ENCODE measurements around the gene SPATA45. TPM values are rescaled to one million over a fixed set of nuclear protein-coding genes. Genes with fewer than 3 reads are reported as not detected.
"Not testable (repeated sequence)": the region's sequence is repeated elsewhere in the genome, so short reads cannot be mapped to it uniquely, and the experiment has no call there.

SPATA45 gene
- total and polyA plus RNA-seq, 4 donors: 0.28 TPM; not detected in 3

DNA sequence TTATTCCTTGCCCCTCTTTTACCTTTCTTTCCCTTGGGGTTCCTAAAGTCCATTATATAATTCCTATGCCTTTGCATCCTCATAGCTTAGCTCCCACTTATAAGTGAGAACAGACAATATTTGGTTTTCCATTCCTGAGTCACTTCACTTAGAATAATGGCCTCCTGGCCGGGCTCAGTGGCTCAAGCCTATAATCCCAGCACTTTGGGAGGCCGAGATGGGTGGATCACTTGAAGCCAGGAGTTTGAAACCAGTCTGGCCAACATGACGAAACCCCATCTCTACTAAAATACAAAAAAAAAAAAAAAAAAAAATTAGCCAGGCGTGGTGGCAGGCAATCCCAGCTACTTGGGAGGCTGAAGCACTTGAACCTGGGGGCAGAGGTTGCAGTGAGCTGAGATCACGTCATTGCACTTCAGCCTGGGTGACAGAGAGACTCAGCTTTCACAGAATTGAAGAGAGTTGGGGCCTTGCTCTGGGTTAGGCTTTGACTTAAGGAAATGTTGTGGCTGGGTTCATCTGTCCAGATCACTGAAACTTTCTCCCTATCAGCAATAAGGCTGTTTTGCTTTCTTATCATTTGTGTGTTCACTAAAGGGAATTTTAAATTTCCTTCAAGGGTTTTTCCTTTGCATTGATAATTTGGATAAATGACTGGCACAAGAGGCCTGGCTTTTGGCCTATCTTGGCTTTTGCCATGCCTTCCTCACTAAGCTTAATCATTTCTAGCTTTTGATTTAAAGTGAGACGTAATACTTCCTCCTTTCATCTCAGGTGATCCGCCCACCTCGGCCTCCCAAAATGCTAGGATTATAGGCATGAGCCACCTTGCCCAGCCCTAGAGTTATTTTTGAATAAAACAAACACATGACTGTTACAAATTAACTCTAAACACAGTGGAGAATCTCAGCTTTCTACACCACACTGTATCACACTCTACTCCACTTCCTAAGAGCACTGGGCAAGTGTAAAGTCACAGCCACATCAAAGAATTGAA, 13.9 kb downstream of the SPATA45 start:
- H3K4me3 ChIP-seq (ENCODE audit: low read depth in 1 of 3, low read length in 3 of 3); H3K9ac ChIP-seq (ENCODE audit: low read depth in 1 of 2, low read length in 2 of 2); H3K9me3 ChIP-seq (ENCODE audit: control insufficient read depth in 4 of 4, low read length in 3 of 4); H3K4me1 ChIP-seq (ENCODE audit: control insufficient read depth in 4 of 4, insufficient read depth in 4 of 4, low read length in 3 of 4); H3K27me3 ChIP-seq (ENCODE audit: control insufficient read depth in 4 of 4, insufficient read depth in 4 of 4, low read length in 3 of 4); DNase-seq (ENCODE audit: low spot score); H3K27ac ChIP-seq (ENCODE audit: low read depth in 1 of 2, low read length in 2 of 2); H3K36me3 ChIP-seq (ENCODE audit: control insufficient read depth in 4 of 4, insufficient read depth in 3 of 4, low read depth in 1 of 4, low read length in 3 of 4): not testable (repeated sequence)
- 67% methylated on average over 8 of the region's 8 CpGs for WGBS
- TF ChIP-seq HNF4A (conservative IDR thresholded peaks at IDR 0.05): peak; percentile 12 to 51

DNA sequence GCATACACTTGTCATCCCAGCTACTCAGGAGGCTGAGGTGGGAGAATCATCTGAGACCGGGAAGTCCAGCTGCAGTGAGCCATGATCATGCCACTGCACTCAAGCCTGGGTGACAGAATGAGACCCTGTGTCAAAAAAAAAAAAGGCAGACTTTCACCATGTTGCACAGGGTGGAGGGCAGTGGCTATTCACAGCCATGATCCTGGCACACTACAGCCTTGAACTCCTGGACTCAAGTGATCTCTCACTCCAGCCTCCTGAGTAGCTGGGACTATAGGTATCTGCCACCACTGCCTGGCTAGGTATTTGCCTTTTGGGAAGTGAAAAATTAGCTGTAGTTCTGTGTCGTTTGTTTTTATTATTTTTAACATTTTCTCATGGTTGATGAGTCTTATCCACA, 19.1 kb downstream of the SPATA45 start:
- no peak for DNase-seq (ENCODE audit: low spot score)
- no peak for TF ChIP-seq FOXA2 (IDR thresholded peaks at IDR 0.05)
- no peak for TF ChIP-seq HNF4A (conservative IDR thresholded peaks at IDR 0.05)
- TF ChIP-seq ZBTB33 (IDR thresholded peaks at IDR 0.05): no peak
- H3K9me3 ChIP-seq (ENCODE audit: control insufficient read depth in 4 of 4, low read length in 3 of 4): peaks cover 3 to 10% (median 8%) of the 10 kb centered on the region in 4 donors
- 78% methylated on average over 2 of the region's 2 CpGs for WGBS
- H3K27me3 ChIP-seq (ENCODE audit: control insufficient read depth in 4 of 4, insufficient read depth in 4 of 4, low read length in 3 of 4): no peaks in the 10 kb centered on the region
- H3K36me3 ChIP-seq (ENCODE audit: control insufficient read depth in 4 of 4, insufficient read depth in 3 of 4, low read depth in 1 of 4, low read length in 3 of 4): no peaks in the 10 kb centered on the region
- H3K4me3 ChIP-seq (ENCODE audit: low read depth in 1 of 3, low read length in 3 of 3): no peak overlapping the region
- no peak overlapping the region for H3K9ac ChIP-seq (ENCODE audit: low read depth in 1 of 2, low read length in 2 of 2)
- no peak overlapping the region for H3K27ac ChIP-seq (ENCODE audit: low read depth in 1 of 2, low read length in 2 of 2)
- no peaks in the 10 kb centered on the region for H3K4me1 ChIP-seq (ENCODE audit: control insufficient read depth in 4 of 4, insufficient read depth in 4 of 4, low read length in 3 of 4)

- no peaks in the 10 kb centered on the region for H3K4me1 ChIP-seq (ENCODE audit: control insufficient read depth in 4 of 4, insufficient read depth in 4 of 4, low read length in 3 of 4)
- 39% methylated on average over 5 of the region's 5 CpGs for WGBS
- DNase-seq (ENCODE audit: low spot score): no peak
- H3K27me3 ChIP-seq (ENCODE audit: control insufficient read depth in 4 of 4, insufficient read depth in 4 of 4, low read length in 3 of 4): no peaks in the 10 kb centered on the region
- no peak overlapping the region for H3K4me3 ChIP-seq (ENCODE audit: low read depth in 1 of 3, low read length in 3 of 3)
- H3K9ac ChIP-seq (ENCODE audit: low read depth in 1 of 2, low read length in 2 of 2): no peak overlapping the region
- H3K36me3 ChIP-seq (ENCODE audit: control insufficient read depth in 4 of 4, insufficient read depth in 3 of 4, low read depth in 1 of 4, low read length in 3 of 4): no peaks in the 10 kb centered on the region
- no peak overlapping the region for H3K27ac ChIP-seq (ENCODE audit: low read depth in 1 of 2, low read length in 2 of 2)
- H3K9me3 ChIP-seq (ENCODE audit: control insufficient read depth in 4 of 4, low read length in 3 of 4): peaks cover 3 to 10% (median 8%) of the 10 kb centered on the region in 4 donors
- TF ChIP-seq HNF4A (conservative IDR thresholded peaks at IDR 0.05) (peak in 1 of 2 donors; percentile 7), SP1 (IDR thresholded peaks at IDR 0.05) (no peak), HNF4G (IDR thresholded peaks at IDR 0.05) (no peak)
Measured at GRCh38 chr1:212827831-212828278, 19.6 kb downstream of the SPATA45 start.

DNA sequence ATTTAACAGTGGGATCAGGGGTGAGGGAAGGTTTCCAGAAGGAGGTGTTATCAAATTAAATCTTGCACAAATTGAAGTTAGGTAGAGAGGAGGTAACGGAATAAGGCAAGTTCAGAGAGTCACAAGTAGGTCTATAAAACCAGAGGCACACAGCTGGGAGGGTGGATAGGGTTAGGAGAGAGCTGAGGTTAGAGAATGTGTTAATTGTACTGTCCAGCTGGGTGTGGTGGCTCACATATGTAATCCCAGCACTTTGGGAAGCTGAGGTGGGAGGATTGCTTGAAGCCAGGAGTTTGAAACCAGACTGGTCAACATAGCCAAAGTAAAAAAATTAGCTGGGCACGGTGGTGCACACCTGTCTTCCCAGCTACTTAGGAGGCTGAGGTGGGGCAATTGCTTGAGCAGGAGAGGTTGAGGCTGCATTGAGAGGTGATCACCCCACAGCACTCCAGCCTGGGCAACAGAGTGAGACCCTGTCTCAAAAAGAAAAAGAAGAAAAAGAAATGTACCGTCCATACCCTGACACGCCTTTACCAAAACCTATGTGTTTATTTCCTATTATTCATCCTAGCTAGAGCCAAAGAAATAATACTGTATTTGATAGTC, 20.2 kb downstream of the SPATA45 start:
- Histone ChIP-seq H3K4me1 (ENCODE audit: control insufficient read depth in 4 of 4, insufficient read depth in 4 of 4, low read length in 3 of 4) (no peaks in the 10 kb centered on the region), H3K4me3 (ENCODE audit: low read depth in 1 of 3, low read length in 3 of 3) (no peak overlapping the region), H3K36me3 (ENCODE audit: control insufficient read depth in 4 of 4, insufficient read depth in 3 of 4, low read depth in 1 of 4, low read length in 3 of 4) (no peaks in the 10 kb centered on the region), H3K9me3 (ENCODE audit: control insufficient read depth in 4 of 4, low read length in 3 of 4) (peaks cover 3 to 10% (median 8%) of the 10 kb centered on the region in 4 donors), H3K27ac (ENCODE audit: low read depth in 1 of 2, low read length in 2 of 2) (no peak overlapping the region), H3K9ac (ENCODE audit: low read depth in 1 of 2, low read length in 2 of 2) (no peak overlapping the region), H3K27me3 (ENCODE audit: control insufficient read depth in 4 of 4, insufficient read depth in 4 of 4, low read length in 3 of 4) (no peaks in the 10 kb centered on the region)
- DNase-seq (ENCODE audit: low spot score): no peak
- TF ChIP-seq TAF1 (conservative IDR thresholded peaks at IDR 0.05) (no peak), RXRA (IDR thresholded peaks at IDR 0.05) (no peak), ZBTB33 (IDR thresholded peaks at IDR 0.05) (no peak)
- TF ChIP-seq, protein P1, sequence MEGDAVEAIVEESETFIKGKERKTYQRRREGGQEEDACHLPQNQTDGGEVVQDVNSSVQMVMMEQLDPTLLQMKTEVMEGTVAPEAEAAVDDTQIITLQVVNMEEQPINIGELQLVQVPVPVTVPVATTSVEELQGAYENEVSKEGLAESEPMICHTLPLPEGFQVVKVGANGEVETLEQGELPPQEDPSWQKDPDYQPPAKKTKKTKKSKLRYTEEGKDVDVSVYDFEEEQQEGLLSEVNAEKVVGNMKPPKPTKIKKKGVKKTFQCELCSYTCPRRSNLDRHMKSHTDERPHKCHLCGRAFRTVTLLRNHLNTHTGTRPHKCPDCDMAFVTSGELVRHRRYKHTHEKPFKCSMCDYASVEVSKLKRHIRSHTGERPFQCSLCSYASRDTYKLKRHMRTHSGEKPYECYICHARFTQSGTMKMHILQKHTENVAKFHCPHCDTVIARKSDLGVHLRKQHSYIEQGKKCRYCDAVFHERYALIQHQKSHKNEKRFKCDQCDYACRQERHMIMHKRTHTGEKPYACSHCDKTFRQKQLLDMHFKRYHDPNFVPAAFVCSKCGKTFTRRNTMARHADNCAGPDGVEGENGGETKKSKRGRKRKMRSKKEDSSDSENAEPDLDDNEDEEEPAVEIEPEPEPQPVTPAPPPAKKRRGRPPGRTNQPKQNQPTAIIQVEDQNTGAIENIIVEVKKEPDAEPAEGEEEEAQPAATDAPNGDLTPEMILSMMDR (IDR thresholded peaks at IDR 0.05; ENCODE audit: low read depth, low read length, missing input control): no peak
- 90% methylated on average over 4 of the region's 4 CpGs for WGBS

Data from liver (tissue), 9 donors.